MCF 10A (cell line): ENCODE measurements around the gene TBC1D22B. TPM values are rescaled to one million over a fixed set of nuclear protein-coding genes. Genes with fewer than 3 reads are reported as not detected.

ENCODE experiments used
- BruUV-seq: library from RNA; stranded (reverse); fragments of 400-500 nt; replicated peaks from 2 replicates; lab custom pipeline; 2021; lab: Mats Ljungman, UMichigan
- CTCF ChIA-PET: fragments of 300-600 bp; sonication (Branson Sonifier 250); formaldehyde crosslinking; extraction: SDS; loops from one replicate; lab custom pipeline; 2021; ENCODE audit warnings: antibody characterized with exemption, inconsistent platforms; lab: Yijun Ruan, JAX
- POLR2A ChIA-PET: fragments of 300-600, 350-650 bp; sonication (Branson Sonifier 250); formaldehyde crosslinking; extraction: SDS; loops from one replicate; lab custom pipeline; 2020; ENCODE audit warnings: antibody characterized with exemption, inconsistent platforms; lab: Yijun Ruan, JAX
- DNase-seq: peaks from one replicate; pipeline ENCODE4 v3.0.0-alpha.2; 2018; ENCODE audit not compliant: unreplicated experiment
- H3K27ac Mint-ChIP-seq: one replicate; pipeline ENCODE4 v1.8.0; 2022; ENCODE audit warnings: mild to moderate bottlenecking, low read depth, mixed read lengths; ENCODE audit not compliant: unreplicated experiment
- H3K27me3 Mint-ChIP-seq: one replicate; pipeline ENCODE4 v1.8.0; 2022; ENCODE audit warnings: mixed read lengths; ENCODE audit not compliant: insufficient read depth, unreplicated experiment
- H3K36me3 Mint-ChIP-seq: one replicate; pipeline ENCODE4 v1.8.0; 2022; ENCODE audit warnings: mild to moderate bottlenecking, moderate library complexity, mixed read lengths; ENCODE audit not compliant: insufficient read depth, unreplicated experiment
- H3K4me1 Mint-ChIP-seq: one replicate; pipeline ENCODE4 v1.8.0; 2022; ENCODE audit warnings: mixed read lengths; ENCODE audit not compliant: insufficient read depth, unreplicated experiment
- H3K4me3 Mint-ChIP-seq: one replicate; pipeline ENCODE4 v1.8.0; 2022; ENCODE audit warnings: mild to moderate bottlenecking, moderate library complexity, mixed read lengths; ENCODE audit not compliant: unreplicated experiment
- H3K9me3 Mint-ChIP-seq: one replicate; pipeline ENCODE4 v1.8.0; 2022; ENCODE audit warnings: mixed read lengths; ENCODE audit not compliant: unreplicated experiment
- intact Hi-C: fragments of 100-400 bp; cut with micrococcal nuclease; formaldehyde crosslinking; loops from 2 replicates; pipeline ENCODE4 v1.14.1; 2022
- total RNA-seq: library from RNA; stranded (reverse); gene quantifications from 2 replicates; pipeline ENCODE4 v1.2.3, GENCODE V29; 2022
- TF ChIP-seq, protein P1 (sequence below): fragments of 200-600 bp; IDR thresholded peaks from one replicate; pipeline ENCODE4 v1.8.0; 2022; ENCODE audit warnings: antibody characterized with exemption, mild to moderate bottlenecking; ENCODE audit not compliant: unreplicated experiment

Gene TBC1D22B
- total RNA-seq, 1 experiment from 2014 or later = 12.9 TPM

DNA sequence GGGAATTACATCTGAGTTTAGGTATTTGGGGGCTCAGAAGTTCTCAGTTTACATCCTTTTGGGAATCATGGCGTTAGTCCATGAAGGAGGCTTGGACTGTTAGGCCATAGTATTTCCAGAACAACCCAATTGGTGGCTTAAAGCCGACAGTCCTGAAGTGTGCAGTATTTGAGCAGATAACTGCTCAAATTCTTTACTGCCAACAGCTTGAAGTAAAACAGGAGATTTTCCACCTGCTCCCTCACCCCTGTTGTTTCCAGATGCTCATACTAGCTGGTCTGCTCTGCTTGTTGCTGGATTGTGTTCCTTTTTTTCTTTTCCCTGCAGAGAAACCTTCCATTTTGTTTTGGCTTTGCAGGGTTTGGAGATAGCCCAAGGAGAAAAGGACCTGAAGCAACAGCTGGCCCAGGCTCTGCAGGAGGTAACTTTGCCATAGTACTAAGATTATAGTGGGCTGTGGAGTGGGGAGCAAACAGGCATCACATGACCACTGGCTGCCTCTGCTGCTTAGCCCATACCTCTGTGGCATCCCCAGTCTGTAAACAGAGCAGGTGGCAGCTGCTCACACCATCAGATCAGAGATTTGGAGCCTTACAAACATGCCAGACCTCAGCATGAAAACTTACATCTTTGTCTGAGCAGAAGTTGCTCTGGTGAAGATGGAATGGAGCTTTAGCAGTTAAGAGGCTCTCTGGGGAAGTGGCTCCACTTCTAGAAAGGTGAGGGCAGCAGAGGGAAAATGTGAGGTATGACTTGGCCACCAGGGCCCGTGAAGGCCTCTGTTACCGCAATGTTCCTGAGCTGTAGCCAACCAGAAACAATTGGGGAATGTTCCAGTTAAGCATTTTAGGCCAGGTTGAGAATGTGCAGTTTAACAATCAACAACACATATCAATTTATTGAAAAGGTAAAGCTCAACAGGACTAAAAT, 113.8 kb downstream of the TBC1D22B start:
- intact Hi-C loops = no loop called here
- POLR2A ChIA-PET = interaction anchor here (0.6 to 1.6 kb wide), 4 partner anchors 9 to 64 kb away, joined by 3 to 5 read pairs (median 4); partner anchors contain the start of gene RNF8
- DNase-seq = no peak
- Mint-ChIP-seq H3K4me3 (no peak overlapping the region), H3K9me3 (no peaks in the 10 kb centered on the region), H3K4me1 (peaks cover 5% of the 10 kb centered on the region), H3K36me3 (peaks cover 47% of the 10 kb centered on the region), H3K27ac (no peak overlapping the region), H3K27me3 (no peaks in the 10 kb centered on the region)
- TF ChIP-seq, protein P1, sequence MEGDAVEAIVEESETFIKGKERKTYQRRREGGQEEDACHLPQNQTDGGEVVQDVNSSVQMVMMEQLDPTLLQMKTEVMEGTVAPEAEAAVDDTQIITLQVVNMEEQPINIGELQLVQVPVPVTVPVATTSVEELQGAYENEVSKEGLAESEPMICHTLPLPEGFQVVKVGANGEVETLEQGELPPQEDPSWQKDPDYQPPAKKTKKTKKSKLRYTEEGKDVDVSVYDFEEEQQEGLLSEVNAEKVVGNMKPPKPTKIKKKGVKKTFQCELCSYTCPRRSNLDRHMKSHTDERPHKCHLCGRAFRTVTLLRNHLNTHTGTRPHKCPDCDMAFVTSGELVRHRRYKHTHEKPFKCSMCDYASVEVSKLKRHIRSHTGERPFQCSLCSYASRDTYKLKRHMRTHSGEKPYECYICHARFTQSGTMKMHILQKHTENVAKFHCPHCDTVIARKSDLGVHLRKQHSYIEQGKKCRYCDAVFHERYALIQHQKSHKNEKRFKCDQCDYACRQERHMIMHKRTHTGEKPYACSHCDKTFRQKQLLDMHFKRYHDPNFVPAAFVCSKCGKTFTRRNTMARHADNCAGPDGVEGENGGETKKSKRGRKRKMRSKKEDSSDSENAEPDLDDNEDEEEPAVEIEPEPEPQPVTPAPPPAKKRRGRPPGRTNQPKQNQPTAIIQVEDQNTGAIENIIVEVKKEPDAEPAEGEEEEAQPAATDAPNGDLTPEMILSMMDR = no peak
- CTCF ChIA-PET = interaction anchor here (0.8 to 1.0 kb wide), 4 partner anchors 9 to 50 kb away, joined by 3 to 10 read pairs (median 4); no protein-coding TSS in a partner anchor
- BruUV-seq = no TSS peak

DNA sequence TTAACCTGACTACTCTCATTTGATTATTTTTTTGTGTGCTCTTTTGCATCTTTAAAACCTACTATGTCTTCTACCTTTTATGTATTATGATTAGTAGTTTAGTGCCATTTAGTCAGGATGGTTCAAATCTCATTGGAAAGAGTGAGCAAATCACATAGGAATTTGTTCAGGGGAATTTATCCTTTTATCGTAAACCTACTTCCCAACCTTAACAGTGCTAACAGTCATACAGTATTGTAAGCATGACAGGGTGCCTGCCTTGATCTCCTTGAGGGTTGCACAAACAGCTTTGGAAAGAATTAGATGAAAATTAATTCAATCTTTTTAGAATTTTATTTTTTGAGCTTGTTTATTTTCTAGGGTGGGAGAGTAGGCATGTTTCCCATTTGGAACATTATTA, 114.5 kb downstream of the TBC1D22B start:
- H3K36me3 Mint-ChIP-seq = peaks cover 48% of the 10 kb centered on the region
- H3K4me1 Mint-ChIP-seq = peaks cover 5% of the 10 kb centered on the region
- H3K9me3 Mint-ChIP-seq = no peaks in the 10 kb centered on the region
- ChIA-PET CTCF (interaction anchor here (0.8 to 1.0 kb wide), 3 partner anchors 10 to 49 kb away, joined by 3 to 10 read pairs (median 6); no protein-coding TSS in a partner anchor), POLR2A (interaction anchor here (0.7 to 1.6 kb wide), 3 partner anchors 9 to 63 kb away, joined by 3 to 5 read pairs (median 5); no protein-coding TSS in a partner anchor)
- intact Hi-C loops = no loop called here
- no peak overlapping the region for H3K4me3 Mint-ChIP-seq
- TF ChIP-seq, protein P1 = no peak
- H3K27ac Mint-ChIP-seq = no peak overlapping the region
- H3K27me3 Mint-ChIP-seq = no peaks in the 10 kb centered on the region
- no peak for DNase-seq
- no TSS peak for BruUV-seq

DNA sequence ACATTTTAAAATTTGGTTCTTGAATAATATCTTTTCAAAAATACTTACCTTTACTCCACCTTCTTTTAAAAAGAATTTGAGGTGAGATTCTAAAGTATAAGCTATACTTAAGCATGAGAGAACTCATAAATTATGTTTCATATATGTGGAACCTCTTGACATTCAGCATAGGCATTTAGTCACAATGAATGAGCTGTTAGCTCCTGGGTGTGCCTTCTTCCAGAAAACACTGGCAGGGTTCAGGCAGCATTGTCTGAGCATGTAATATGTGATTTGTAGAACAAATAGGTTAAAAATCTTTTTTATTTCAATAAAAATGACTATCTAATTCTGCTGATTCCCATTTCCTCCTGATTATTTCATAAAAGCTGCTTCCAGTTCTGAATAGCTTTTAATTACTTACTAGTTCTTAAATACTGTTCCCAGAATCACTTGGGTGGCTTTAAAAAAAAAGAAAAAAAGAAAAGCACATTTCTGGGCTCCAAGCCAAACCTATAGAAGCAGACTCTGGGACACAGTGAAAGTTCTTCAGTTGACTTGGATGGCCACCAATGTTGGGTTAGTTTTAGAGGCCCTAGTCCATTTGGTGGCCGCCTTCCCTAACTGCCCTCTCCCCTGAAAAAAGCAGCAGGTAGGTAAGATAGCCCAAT, 116.4 kb downstream of the TBC1D22B start:
- Mint-ChIP-seq H3K27me3 (no peaks in the 10 kb centered on the region), H3K27ac (no peak overlapping the region), H3K4me1 (peaks cover 4% of the 10 kb centered on the region), H3K9me3 (no peaks in the 10 kb centered on the region), H3K4me3 (no peak overlapping the region), H3K36me3 (peaks cover 64% of the 10 kb centered on the region)
- intact Hi-C loops = no loop called here
- ChIA-PET CTCF (interaction anchor here (0.7 to 1.3 kb wide), 2 partner anchors 8 to 1245 kb away, joined by 4 to 6 read pairs; no protein-coding TSS in a partner anchor), POLR2A (interaction anchor here (0.8 to 1.0 kb wide), 3 partner anchors 20 to 100 kb away, joined by 3 to 5 read pairs (median 3); partner anchors contain the start of gene RNF8)
- TF ChIP-seq, protein P1 = no peak
- no TSS peak for BruUV-seq
- no peak for DNase-seq

DNA sequence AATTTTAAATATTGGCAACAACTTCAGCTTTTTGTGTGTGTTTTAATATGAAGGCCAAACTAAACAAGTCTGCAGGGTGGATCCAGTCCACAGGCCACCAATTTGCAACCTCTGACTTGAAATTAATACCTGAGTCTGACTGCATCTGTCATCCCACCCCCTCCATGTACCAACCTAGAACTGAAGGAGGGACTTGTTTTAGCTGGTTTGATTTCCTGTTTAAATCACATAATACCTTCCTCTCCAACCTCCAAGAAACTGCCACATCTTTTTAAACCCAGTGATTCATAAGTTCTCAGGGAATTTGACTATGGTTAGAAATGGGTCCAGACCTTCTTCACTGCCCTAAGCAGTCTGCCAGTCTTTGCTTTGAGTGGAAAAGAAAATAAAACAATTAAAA, 117.8 kb downstream of the TBC1D22B start:
- Mint-ChIP-seq H3K27me3 (no peaks in the 10 kb centered on the region), H3K4me3 (no peak overlapping the region), H3K27ac (no peak overlapping the region), H3K9me3 (no peaks in the 10 kb centered on the region), H3K36me3 (peaks cover 64% of the 10 kb centered on the region), H3K4me1 (no peaks in the 10 kb centered on the region)
- intact Hi-C loops = no loop called here
- no peak for DNase-seq
- no TSS peak for BruUV-seq
- TF ChIP-seq, protein P1 = no peak
- ChIA-PET POLR2A (no interaction called here), CTCF (no interaction called here)
